Gastrocnemius medialis (tissue), 4 donors: ENCODE measurements around the gene HIC1. TPM values are rescaled to one million over a fixed set of nuclear protein-coding genes. Genes with fewer than 3 reads are reported as not detected.

Experiments
- ATAC-seq, 2 donors: fragments of 150-250 bp; one replicate each; pipeline ENCODE4 v1.9.1; 2016
- DNase-seq, 2 donors: peaks; one replicate each; pipeline ENCODE4 v3.0.0-alpha.2; 2019
- H3K27ac ChIP-seq, 4 donors: fragments of 200-600 bp; sonication (generic); 1 replicate in 1 of 4; 2 replicates in 3 of 4; pipeline ENCODE4 v1.5.1; 2016 to 2018; ENCODE audit warnings: mild to moderate bottlenecking in 2 of 4, moderate library complexity in 1 of 4
- H3K27me3 ChIP-seq, 3 donors: fragments of 200-600 bp; sonication (generic) in 2 of 3; 1 replicate in 1 of 3; 2 replicates in 2 of 3; pipeline versions ENCODE4 v1.5.1 to v1.6.0; 2016 to 2019; ENCODE audit warnings: mild to moderate bottlenecking in 1 of 3, moderate library complexity in 1 of 3
- H3K36me3 ChIP-seq, 2 donors: fragments of 200-600 bp; sonication (generic) in 1 of 2; one replicate each; pipeline ENCODE4 v1.5.1; 2017 to 2018
- H3K4me1 ChIP-seq, 2 donors: fragments of 200-600 bp; sonication (generic) in 1 of 2; one replicate each; pipeline ENCODE4 v1.5.1; 2016 to 2017; ENCODE audit warnings: mild to moderate bottlenecking in 2 of 2
- H3K4me3 ChIP-seq, 4 donors: fragments of 200-600 bp; sonication (generic) in 3 of 4; 1 replicate in 1 of 4; 2 replicates in 3 of 4; pipeline ENCODE4 v1.5.1; 2016 to 2019; ENCODE audit warnings: mild to moderate bottlenecking in 2 of 4
- H3K9me3 ChIP-seq, 3 donors: fragments of 200-600 bp; sonication (generic) in 2 of 3; 1 replicate in 1 of 3; 2 replicates in 2 of 3; pipeline ENCODE4 v1.5.1; 2016 to 2019
- CTCF ChIP-seq, 5 experiments: fragments of 450-650 bp in 3 of 5; fragments of 200-600 bp in 2 of 5; sonication (generic) in 2 of 5; IDR thresholded peaks in 4 of 5; conservative IDR thresholded peaks in 1 of 5; 1 replicate in 4 of 5; 2 replicates in 1 of 5; pipeline ENCODE4 v1.5.1; 2016 to 2019; ENCODE audit warnings: antibody characterized with exemption in 5 of 5, mild to moderate bottlenecking in 3 of 5, moderate library complexity in 3 of 5
- POLR2A ChIP-seq, 2 donors: fragments of 450-650 bp; IDR thresholded peaks; one replicate each; pipeline ENCODE4 v1.6.1; 2017; ENCODE audit warnings: antibody characterized with exemption in 2 of 2, mild to moderate bottlenecking in 2 of 2, moderate library complexity in 2 of 2
- in situ Hi-C, 4 donors: fragments of 200-750 bp; cut with MboI; loops; one replicate each; pipeline versions ENCODE4 v1.15.0 to v1.8.0; 2017; ENCODE audit warnings: low sequenced_read_pairs in 4 of 4
- intact Hi-C: fragments of 100-400 bp; cut with DNase I; formaldehyde crosslinking; loops from one replicate; pipeline ENCODE4 v1.15.1; 2023; ENCODE audit warnings: low total_unique reads
- total RNA-seq, 4 donors: library from RNA; depleted of rRNA; stranded (reverse); fragments of >200 nt; gene quantifications; one replicate each; pipeline versions ENCODE4 v1.1.0 to v1.2.3, GENCODE V29; 2016

The HIC1 gene
- total RNA-seq, 4 donors from 2014 or later: 4.6 to 9.6 (median 6.9) TPM

DNA sequence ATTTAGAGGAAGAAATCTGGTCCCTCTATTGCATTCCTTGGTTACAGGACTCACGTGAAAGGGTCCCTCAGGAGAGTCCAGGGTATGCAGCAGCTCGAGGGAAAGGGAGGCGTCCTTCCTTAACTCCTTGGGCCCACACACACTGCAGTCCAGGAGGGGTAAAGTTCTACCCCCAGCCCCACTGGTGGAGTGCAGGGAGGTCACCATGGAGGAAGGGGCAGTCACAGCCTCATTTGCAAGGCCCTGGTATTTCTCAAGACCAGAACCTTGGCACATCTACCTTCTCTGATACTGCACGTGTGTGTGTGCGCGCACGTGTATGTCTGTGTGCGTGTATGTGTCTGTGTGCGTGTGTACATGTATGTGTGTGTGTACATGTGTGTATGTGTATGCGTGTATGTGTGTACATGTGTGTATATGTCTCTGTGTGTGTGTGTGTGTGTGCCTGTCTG, 11.1 kb downstream of the HIC1 start:
- TF ChIP-seq CTCF (IDR thresholded peaks at IDR 0.05 in 4 of 5, conservative IDR thresholded peaks at IDR 0.05 in 1 of 5) (no peak), POLR2A (IDR thresholded peaks at IDR 0.05) (no peak)
- no peaks in the 10 kb centered on the region for H3K9me3 ChIP-seq
- DNase-seq (no peak), ATAC-seq (no peak)
- no peaks in the 10 kb centered on the region for H3K27me3 ChIP-seq
- H3K4me1 ChIP-seq: peaks cover 46 to 48% of the 10 kb centered on the region in 2 donors
- H3K36me3 ChIP-seq: peaks cover 0 to 25% of the 10 kb centered on the region in 2 donors
- H3K27ac ChIP-seq: peak overlapping the region; percentile 68 to 82 (median 74)
- no peak overlapping the region for H3K4me3 ChIP-seq
- intact Hi-C loops (no loop called here), in situ Hi-C loops (loop anchor here in 2 of 4 donors (5.0 to 10.0 kb wide), 2 partner anchors 176 to 179 kb away; no protein-coding TSS in a partner anchor)

DNA sequence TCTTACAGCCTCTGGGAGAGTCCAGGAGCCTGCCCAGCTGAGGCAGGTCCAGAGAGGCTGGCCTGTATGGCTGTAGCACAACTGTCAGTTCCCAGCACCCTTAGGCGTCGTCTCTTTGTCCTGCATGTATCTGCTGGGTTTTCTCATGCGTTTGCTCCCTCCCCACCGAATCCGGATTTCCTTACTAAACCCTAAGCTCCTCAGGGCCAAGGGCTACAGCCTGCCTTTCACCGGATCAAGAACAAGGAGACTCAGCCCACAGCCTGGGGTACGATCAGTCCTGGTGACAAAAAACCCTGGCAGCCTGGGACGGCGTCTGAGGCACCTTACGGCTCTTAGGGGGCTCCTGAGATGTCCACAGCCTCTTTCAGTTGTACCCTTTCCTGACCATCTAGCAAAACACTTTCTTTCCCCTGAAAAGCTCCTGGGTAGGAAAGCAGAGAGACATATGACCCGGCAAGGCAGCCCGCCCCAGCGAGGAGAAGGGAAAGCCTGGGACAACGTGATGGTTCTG, 12.2 kb downstream of the HIC1 start:
- H3K4me1 ChIP-seq: peaks cover 49 to 51% of the 10 kb centered on the region in 2 donors
- ATAC-seq (no peak), DNase-seq (no peak)
- H3K4me3 ChIP-seq: no peak overlapping the region
- intact Hi-C loops (no loop called here), in situ Hi-C loops (loop anchor here in 2 of 4 donors (5.0 to 10.0 kb wide), 2 partner anchors 175 to 178 kb away; no protein-coding TSS in a partner anchor)
- H3K36me3 ChIP-seq: peaks cover 0 to 25% of the 10 kb centered on the region in 2 donors
- TF ChIP-seq CTCF (IDR thresholded peaks at IDR 0.05 in 4 of 5, conservative IDR thresholded peaks at IDR 0.05 in 1 of 5): no peak
- TF ChIP-seq POLR2A (IDR thresholded peaks at IDR 0.05): no peak
- peak overlapping the region; percentile 68 to 82 (median 74) for H3K27ac ChIP-seq
- no peaks in the 10 kb centered on the region for H3K9me3 ChIP-seq
- H3K27me3 ChIP-seq: no peaks in the 10 kb centered on the region

DNA sequence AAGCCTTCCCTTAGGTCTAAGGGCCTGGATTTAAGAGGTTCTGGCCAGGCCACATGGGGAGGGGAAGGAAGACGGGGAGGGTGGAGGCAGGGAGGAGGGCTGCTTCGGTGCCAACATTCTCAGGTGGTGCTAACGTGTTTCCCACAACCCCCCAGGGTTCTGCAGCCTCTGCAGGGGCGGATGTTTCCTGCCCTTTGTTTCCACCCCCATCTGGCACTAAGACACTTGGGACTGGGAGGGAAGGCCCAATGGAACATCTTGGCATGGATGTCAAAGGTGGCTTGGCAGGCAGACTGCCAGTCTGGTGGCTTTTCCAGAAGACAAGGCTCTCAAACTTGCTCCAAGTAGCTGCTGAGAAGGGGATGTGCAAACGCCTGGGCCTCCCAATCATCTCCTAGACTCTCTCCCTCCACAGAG, 12.7 kb downstream of the HIC1 start:
- ATAC-seq: no peak
- H3K27me3 ChIP-seq: no peaks in the 10 kb centered on the region
- no peak overlapping the region for H3K4me3 ChIP-seq
- H3K9me3 ChIP-seq: no peaks in the 10 kb centered on the region
- H3K4me1 ChIP-seq: peaks cover 48 to 53% of the 10 kb centered on the region in 2 donors
- H3K27ac ChIP-seq: peak overlapping the region; percentile 68 to 82 (median 74)
- DNase-seq: no peak
- no peak for TF ChIP-seq CTCF (IDR thresholded peaks at IDR 0.05 in 4 of 5, conservative IDR thresholded peaks at IDR 0.05 in 1 of 5)
- no peak for TF ChIP-seq POLR2A (IDR thresholded peaks at IDR 0.05)
- in situ Hi-C loops: loop anchor here in 2 of 4 donors (5.0 to 10.0 kb wide), 2 partner anchors 175 to 177 kb away; no protein-coding TSS in a partner anchor
- peaks cover 0 to 25% of the 10 kb centered on the region in 2 donors for H3K36me3 ChIP-seq
- intact Hi-C loops: no loop called here

- ATAC-seq (no peak), DNase-seq (no peak)
- intact Hi-C loops: no loop called here
- in situ Hi-C loops: loop anchor here in 2 of 4 donors (5.0 to 10.0 kb wide), 2 partner anchors 174 to 177 kb away; no protein-coding TSS in a partner anchor
- H3K9me3 ChIP-seq: no peaks in the 10 kb centered on the region
- H3K27me3 ChIP-seq: no peaks in the 10 kb centered on the region
- TF ChIP-seq POLR2A (IDR thresholded peaks at IDR 0.05): no peak
- TF ChIP-seq CTCF (IDR thresholded peaks at IDR 0.05 in 4 of 5, conservative IDR thresholded peaks at IDR 0.05 in 1 of 5): no peak
- peaks cover 44 to 57% of the 10 kb centered on the region in 2 donors for H3K4me1 ChIP-seq
- H3K36me3 ChIP-seq: peaks cover 0 to 25% of the 10 kb centered on the region in 2 donors
- H3K4me3 ChIP-seq: no peak overlapping the region
- H3K27ac ChIP-seq: peak overlapping the region; percentile 68 to 82 (median 74)
Observed at GRCh38 chr17:2068031-2068518, 13.2 kb downstream of the HIC1 start.
